ENCODE data around the gene EVI5L. TPM values are rescaled to one million over a fixed set of nuclear protein-coding genes. Genes with fewer than 3 reads are reported as not detected.
"Not testable (repeated sequence)": the region's sequence is repeated elsewhere in the genome, so short reads cannot be mapped to it uniquely, and the experiment has no call there.

Gene EVI5L
- total RNA-seq, 1 donor from 2014 or later: 15.5 TPM

- H3K36me3 ChIP-seq: no peaks in the 10 kb centered on the region
- H3K27ac ChIP-seq: no peak overlapping the region
- no peaks in the 10 kb centered on the region for H3K9me3 ChIP-seq
- no peak overlapping the region for H3K4me3 ChIP-seq
- no peaks in the 10 kb centered on the region for H3K4me1 ChIP-seq
- TF ChIP-seq CTCF (IDR thresholded peaks at IDR 0.05): no peak
- intact Hi-C loops (cut with DNase I): no loop called here
- DNase-seq (no peak), ATAC-seq (no peak)
- H3K27me3 ChIP-seq: peaks cover 34% of the 10 kb centered on the region
Measured at GRCh38 chr19:7792281-7792680, 37.7 kb upstream of the EVI5L start.

GRCh38 chr19:7792701-7793100, 37.3 kb upstream of the EVI5L start:
- intact Hi-C loops (cut with DNase I); H3K36me3 ChIP-seq; H3K27ac ChIP-seq; H3K4me1 ChIP-seq; ATAC-seq; H3K4me3 ChIP-seq; DNase-seq; H3K9me3 ChIP-seq: not testable (repeated sequence)
- peaks cover 30% of the 10 kb centered on the region for H3K27me3 ChIP-seq

GRCh38 chr19:7793493-7793892, 36.5 kb upstream of the EVI5L start:
- no peak for DNase-seq
- intact Hi-C loops (cut with DNase I): no loop called here
- no peak for TF ChIP-seq CTCF (IDR thresholded peaks at IDR 0.05)
- Histone ChIP-seq H3K4me3 (no peak overlapping the region), H3K36me3 (no peaks in the 10 kb centered on the region), H3K9me3 (no peaks in the 10 kb centered on the region), H3K27ac (no peak overlapping the region), H3K4me1 (no peaks in the 10 kb centered on the region), H3K27me3 (peaks cover 22% of the 10 kb centered on the region)
- ATAC-seq: no peak

- TF ChIP-seq CTCF (IDR thresholded peaks at IDR 0.05): no peak
- DNase-seq: no peak
- H3K4me1 ChIP-seq: no peaks in the 10 kb centered on the region
- H3K9me3 ChIP-seq: no peaks in the 10 kb centered on the region
- H3K4me3 ChIP-seq: no peak overlapping the region
- no peak overlapping the region for H3K27ac ChIP-seq
- H3K27me3 ChIP-seq: peaks cover under 1% of the 10 kb centered on the region
- no peak for ATAC-seq
- intact Hi-C loops (cut with DNase I): no loop called here
- no peaks in the 10 kb centered on the region for H3K36me3 ChIP-seq
Measured at GRCh38 chr19:7795555-7796161, 34.4 kb upstream of the EVI5L start.

GRCh38 chr19:7799640-7800355, 30.2 kb upstream of the EVI5L start:
- Histone ChIP-seq H3K4me1 (no peaks in the 10 kb centered on the region), H3K36me3 (no peaks in the 10 kb centered on the region), H3K4me3 (peak overlapping the region; percentile 4), H3K27me3 (no peaks in the 10 kb centered on the region), H3K9me3 (no peaks in the 10 kb centered on the region), H3K27ac (no peak overlapping the region)
- ATAC-seq (peak; percentile 94), DNase-seq (peak; percentile 78)
- intact Hi-C loops (cut with DNase I): loop anchor here (10.0 kb wide), 1 partner anchor 115 kb away; the partner anchor contains the start of gene TRAPPC5
- peak; percentile 56 for TF ChIP-seq CTCF (IDR thresholded peaks at IDR 0.05)

GRCh38 chr19:7801020-7801570, 28.9 kb upstream of the EVI5L start:
- no peaks in the 10 kb centered on the region for H3K9me3 ChIP-seq
- DNase-seq: no peak
- no peaks in the 10 kb centered on the region for H3K4me1 ChIP-seq
- H3K27me3 ChIP-seq: no peaks in the 10 kb centered on the region
- intact Hi-C loops (cut with DNase I): loop anchor here (10.0 kb wide), 1 partner anchor 116 kb away; the partner anchor contains the start of gene TRAPPC5
- H3K36me3 ChIP-seq: no peaks in the 10 kb centered on the region
- no peak overlapping the region for H3K4me3 ChIP-seq
- no peak for ATAC-seq
- H3K27ac ChIP-seq: no peak overlapping the region
- TF ChIP-seq CTCF (IDR thresholded peaks at IDR 0.05): no peak
